B cell (primary cell): ENCODE measurements around the gene LIMS2. TPM values are rescaled to one million over a fixed set of nuclear protein-coding genes. Genes with fewer than 3 reads are reported as not detected.

Experiments used
- ATAC-seq: fragments of 200-7000 bp; cut with Tn5 transposase; one replicate; pipeline ENCODE4 v1.10.0; 2021; ENCODE audit warnings: low read depth, mild to moderate bottlenecking, moderate number of reproducible peaks, moderate library complexity
- CTCF ChIA-PET: fragments of 350-600 bp; sonication (Branson Sonifier 250); formaldehyde crosslinking; loops from one replicate; lab custom pipeline; 2021; ENCODE audit warnings: antibody characterized with exemption, inconsistent platforms; lab: Charles Lee
- POLR2A ChIA-PET: fragments of 350-600 bp; sonication (Branson Sonifier 250); formaldehyde crosslinking; loops from one replicate; lab custom pipeline; 2021; ENCODE audit warnings: antibody characterized with exemption; lab: Charles Lee
- DNase-seq: peaks from one replicate; pipeline ENCODE4 v3.0.0; 2013
- H2AFZ ChIP-seq: 2 replicates; pipeline ENCODE4 v1.6.1; 2012; ENCODE audit warnings: mild to moderate bottlenecking, low read depth, low read length; ENCODE audit not compliant: insufficient read depth, poor library complexity, severe bottlenecking
- H3K27ac ChIP-seq, 2 donors: 1 replicate in 1 of 2; 2 replicates in 1 of 2; pipeline ENCODE4 v1.5.1; 2012 to 2013; ENCODE audit warnings: low read length in 2 of 2, mild to moderate bottlenecking in 2 of 2, moderate library complexity in 1 of 2
- H3K27me3 ChIP-seq, 4 experiments: fragments of 200-600 bp in 1 of 4; sonication (generic) in 1 of 4; replicated peaks in 1 of 4; 1 replicate in 2 of 4; 2 replicates in 2 of 4; pipeline versions ENCODE4 v1.6.1 to v1.7.0; 2013 to 2016; ENCODE audit warnings: low read length in 3 of 4, mild to moderate bottlenecking in 2 of 4, mixed read lengths in 1 of 4, moderate library complexity in 1 of 4; ENCODE audit not compliant: insufficient read depth in 4 of 4, control insufficient read depth in 3 of 4; ENCODE audit errors: control extremely low read depth in 1 of 4
- H3K36me3 ChIP-seq, 2 experiments: replicated peaks in 1 of 2; 1 replicate in 1 of 2; 2 replicates in 1 of 2; pipeline versions ENCODE4 v1.6.1 to v1.7.1; 2013; ENCODE audit warnings: low read length in 1 of 2; ENCODE audit not compliant: insufficient read depth in 2 of 2, control insufficient read depth in 1 of 2; ENCODE audit errors: control extremely low read depth in 1 of 2, extremely low read depth in 1 of 2
- H3K4me1 ChIP-seq, 2 donors: fragments of 200-600 bp in 1 of 2; sonication (generic) in 1 of 2; 1 replicate in 1 of 2; 2 replicates in 1 of 2; pipeline versions ENCODE4 v1.5.1 to v1.6.1; 2013 to 2017; ENCODE audit warnings: low read length in 2 of 2; ENCODE audit not compliant: control insufficient read depth in 2 of 2, insufficient read depth in 2 of 2
- H3K4me2 ChIP-seq: replicated peaks from 2 replicates; pipeline ENCODE3; 2012; ENCODE audit warnings: mild to moderate bottlenecking, low read depth, low read length; ENCODE audit not compliant: poor library complexity, severe bottlenecking
- H3K4me3 ChIP-seq, 5 experiments: fragments of 200-600 bp in 1 of 5; sonication (generic) in 1 of 5; 1 replicate in 3 of 5; 2 replicates in 2 of 5; pipeline versions ENCODE4 v1.5.1 to v1.7.0; 2011 to 2016; ENCODE audit warnings: low read length in 4 of 5, mild to moderate bottlenecking in 4 of 5, low read depth in 2 of 5, control low read depth in 1 of 5, moderate library complexity in 1 of 5; ENCODE audit not compliant: insufficient read depth in 1 of 5; ENCODE audit errors: control extremely low read depth in 1 of 5, extremely low read depth in 1 of 5
- H3K79me2 ChIP-seq: fragments of 200-600 bp; sonication (generic); one replicate; pipeline ENCODE4 v1.6.0; 2016; ENCODE audit warnings: low read length; ENCODE audit not compliant: control insufficient read depth, insufficient read depth
- H3K9ac ChIP-seq: fragments of 200-600 bp; sonication (generic); 2 replicates; pipeline ENCODE4 v1.6.1; 2017; ENCODE audit warnings: mild to moderate bottlenecking, low read length, moderate library complexity
- H3K9me3 ChIP-seq, 3 donors: one replicate each; pipeline versions ENCODE4 v1.6.1 to v1.7.1; 2013; ENCODE audit warnings: low read length in 2 of 3; ENCODE audit not compliant: control insufficient read depth in 2 of 3, insufficient read depth in 1 of 3; ENCODE audit errors: control extremely low read depth in 1 of 3
- H4K20me1 ChIP-seq: 2 replicates; pipeline ENCODE4 v1.6.0; 2012; ENCODE audit warnings: mild to moderate bottlenecking, low read length; ENCODE audit not compliant: insufficient read depth, control insufficient read depth, poor library complexity, severe bottlenecking
- H3K27ac Mint-ChIP-seq: one replicate; pipeline ENCODE4 v1.8.0; 2021; ENCODE audit warnings: mixed read lengths
- H3K27me3 Mint-ChIP-seq: one replicate; pipeline ENCODE4 v1.8.0; 2021; ENCODE audit warnings: mixed read lengths
- H3K4me1 Mint-ChIP-seq: one replicate; pipeline ENCODE4 v1.8.0; 2021; ENCODE audit warnings: mixed read lengths
- H3K4me3 Mint-ChIP-seq: one replicate; pipeline ENCODE4 v1.8.0; 2021; ENCODE audit warnings: mixed read lengths
- H3K9me3 Mint-ChIP-seq: one replicate; pipeline ENCODE4 v1.8.0; 2022; ENCODE audit warnings: mixed read lengths; ENCODE audit not compliant: insufficient read depth
- CTCF ChIP-seq: fragments of 200-600 bp; IDR thresholded peaks from one replicate; pipeline ENCODE4 v1.8.0; 2022; ENCODE audit warnings: antibody characterized with exemption, mild to moderate bottlenecking
- EZH2 ChIP-seq: IDR thresholded peaks from 2 replicates; pipeline ENCODE4 v1.6.1; 2012; ENCODE audit warnings: borderline replicate concordance, low read depth, mild to moderate bottlenecking, moderate library complexity, low read length; ENCODE audit not compliant: insufficient read depth, poor library complexity, severe bottlenecking
- WGBS: methylation state at CpG from one replicate; pipeline ENCODE4 v1.1.5; 2013; ENCODE audit warnings: missing lambda C conversion rate; ENCODE audit not compliant: insufficient coverage; 5-methylcytosine and 5-hydroxymethylcytosine counted together
- intact Hi-C: fragments of 100-400 bp; cut with micrococcal nuclease; formaldehyde crosslinking; loops from one replicate; pipeline ENCODE4 v1.10.0; 2022
- polyA plus RNA-seq: library from polyadenylated mRNA; depleted of rRNA; stranded (reverse); fragments of >200 nt; gene quantifications from 2 replicates; pipeline ENCODE4 v1.2.3, GENCODE V29; 2012
- total RNA-seq, 2 donors: library from RNA; stranded (reverse); fragments of 120-200 nt in 1 of 2; gene quantifications; 1 replicate in 1 of 2; 2 replicates in 1 of 2; pipeline versions ENCODE4 v1.2.3 to v1.2.4, GENCODE V29; 2013 to 2022

Gene LIMS2
- total and polyA plus RNA-seq, 2 donors (not counting 1 experiment from before 2014, with no cell fraction given), result 6.7 to 32.2 TPM

- ChIA-PET CTCF (interaction anchor here (0.6 to 7.2 kb wide), 58 partner anchors 7 to 509 kb away, joined by 3 to 553 read pairs (median 5); partner anchors contain the start of genes GPR17, IWS1, LIMS2 and SFT2D3), POLR2A (interaction anchor here (0.6 to 2.1 kb wide), 5 partner anchors 15 to 111 kb away, joined by 3 to 13 read pairs (median 4); partner anchors contain the start of gene SFT2D3)
- WGBS, result 92% methylated on average over 2 of the region's 8 CpGs
- no peak for ATAC-seq
- no peak overlapping the region for H3K27ac ChIP-seq
- no peaks in the 10 kb centered on the region for H4K20me1 ChIP-seq
- intact Hi-C loops, result loop anchor here (1.0 to 2.0 kb wide), 4 partner anchors 50 to 111 kb away; partner anchors contain the start of gene SFT2D3
- H3K4me1 Mint-ChIP-seq, result peaks cover 26% of the 10 kb centered on the region
- no peak overlapping the region for H3K4me3 ChIP-seq
- no peak overlapping the region for H3K9ac ChIP-seq
- peaks cover 10 to 23% of the 10 kb centered on the region in 2 donors for H3K4me1 ChIP-seq
- no peak overlapping the region for H3K4me2 ChIP-seq
- H3K27me3 Mint-ChIP-seq, result no peaks in the 10 kb centered on the region
- no peak overlapping the region for H2AFZ ChIP-seq
- no peak overlapping the region for H3K27ac Mint-ChIP-seq
- no peak overlapping the region for H3K4me3 Mint-ChIP-seq
- H3K9me3 Mint-ChIP-seq, result no peaks in the 10 kb centered on the region
- TF ChIP-seq EZH2 (no peak), CTCF (no peak)
- no peaks in the 10 kb centered on the region for H3K79me2 ChIP-seq
- H3K36me3 ChIP-seq, result no peaks in the 10 kb centered on the region
- H3K27me3 ChIP-seq, result peaks cover 0 to 2% (median 0%) of the 10 kb centered on the region in 4 experiments
- DNase-seq, result no peak
- H3K9me3 ChIP-seq, result peaks cover 0 to 4% (median under 1%) of the 10 kb centered on the region in 3 donors
Observed at GRCh38 chr2:127590386-127591190, 84.7 kb downstream of the LIMS2 start.

- no peak overlapping the region for H3K9ac ChIP-seq
- DNase-seq, result no peak
- H3K4me3 ChIP-seq, result no peak overlapping the region
- H3K27me3 ChIP-seq, result peaks cover 0 to 2% (median 0%) of the 10 kb centered on the region in 4 experiments
- Mint-ChIP-seq H3K4me1 (peaks cover 19% of the 10 kb centered on the region), H3K27ac (no peak overlapping the region), H3K27me3 (no peaks in the 10 kb centered on the region), H3K4me3 (no peak overlapping the region), H3K9me3 (no peaks in the 10 kb centered on the region)
- intact Hi-C loops, result loop anchor here (2.0 kb wide), 1 partner anchor 51 kb away; no protein-coding TSS in a partner anchor
- peaks cover 9 to 21% of the 10 kb centered on the region in 2 donors for H3K4me1 ChIP-seq
- peaks cover 0 to 4% (median 0%) of the 10 kb centered on the region in 3 donors for H3K9me3 ChIP-seq
- CTCF ChIA-PET, result interaction anchor here (0.9 to 7.2 kb wide), 5 partner anchors 16 to 221 kb away, joined by 3 to 553 read pairs (median 19); partner anchors contain the start of genes GPR17, LIMS2 and WDR33
- H3K36me3 ChIP-seq, result no peaks in the 10 kb centered on the region
- H3K27ac ChIP-seq, result no peak overlapping the region
- TF ChIP-seq CTCF (no peak), EZH2 (no peak)
- no peaks in the 10 kb centered on the region for H3K79me2 ChIP-seq
- ATAC-seq, result no peak
- 92% methylated on average over 4 of the region's 5 CpGs for WGBS
- POLR2A ChIA-PET, result no interaction called here
- no peak overlapping the region for H2AFZ ChIP-seq
- H4K20me1 ChIP-seq, result no peaks in the 10 kb centered on the region
- no peak overlapping the region for H3K4me2 ChIP-seq
Observed at GRCh38 chr2:127589841-127590240, 85.5 kb downstream of the LIMS2 start.
